Mesothelial cell of epicardium (in vitro differentiated cells): ENCODE data around the gene ORAI2. TPM values are rescaled to one million over a fixed set of nuclear protein-coding genes. Genes with fewer than 3 reads are reported as not detected.
A peak's percentile ranks its signal among the peaks of the same experiment; 100 is the strongest.

ENCODE experiments used
- DNase-seq, 2 experiments: peaks; one replicate each; pipeline ENCODE4 v3.0.0; 2021; ENCODE audit warnings: low spot score in 2 of 2; ENCODE audit not compliant: unreplicated experiment in 2 of 2
- H3K27ac Mint-ChIP-seq: 2 replicates; pipeline ENCODE4 v1.8.0; 2021; ENCODE audit warnings: mixed read lengths
- H3K27me3 Mint-ChIP-seq: 2 replicates; pipeline ENCODE4 v1.8.0; 2021; ENCODE audit warnings: low read depth, mixed read lengths
- H3K36me3 Mint-ChIP-seq: 2 replicates; pipeline ENCODE4 v1.8.0; 2021; ENCODE audit warnings: mixed read lengths
- H3K4me1 Mint-ChIP-seq: 2 replicates; pipeline ENCODE4 v1.8.0; 2021; ENCODE audit warnings: mixed read lengths
- H3K4me3 Mint-ChIP-seq: 2 replicates; pipeline ENCODE4 v1.8.0; 2021; ENCODE audit warnings: mild to moderate bottlenecking, moderate library complexity, mixed read lengths
- H3K9me3 Mint-ChIP-seq: 2 replicates; pipeline ENCODE4 v1.8.0; 2021; ENCODE audit warnings: mixed read lengths
- total RNA-seq: library from RNA; stranded (reverse); gene quantifications from 3 replicates; pipeline ENCODE4 v1.2.1, GENCODE V29; 2021
- TF ChIP-seq, protein P1 (sequence below): fragments of 200-600 bp; sonication (generic); IDR thresholded peaks from one replicate; pipeline ENCODE4 v1.5.0; 2021; ENCODE audit warnings: antibody characterized with exemption; ENCODE audit not compliant: unreplicated experiment

The ORAI2 gene
- total RNA-seq, 1 donor from 2014 or later = 27.9 TPM

GRCh38 chr7:102410918-102411317 is 22.5 kb upstream of the ORAI2 start:
- no peak for DNase-seq
- H3K4me1 Mint-ChIP-seq = no peaks in the 10 kb centered on the region
- no peaks in the 10 kb centered on the region for H3K27me3 Mint-ChIP-seq
- H3K9me3 Mint-ChIP-seq = peaks cover 16% of the 10 kb centered on the region
- TF ChIP-seq, protein P1, sequence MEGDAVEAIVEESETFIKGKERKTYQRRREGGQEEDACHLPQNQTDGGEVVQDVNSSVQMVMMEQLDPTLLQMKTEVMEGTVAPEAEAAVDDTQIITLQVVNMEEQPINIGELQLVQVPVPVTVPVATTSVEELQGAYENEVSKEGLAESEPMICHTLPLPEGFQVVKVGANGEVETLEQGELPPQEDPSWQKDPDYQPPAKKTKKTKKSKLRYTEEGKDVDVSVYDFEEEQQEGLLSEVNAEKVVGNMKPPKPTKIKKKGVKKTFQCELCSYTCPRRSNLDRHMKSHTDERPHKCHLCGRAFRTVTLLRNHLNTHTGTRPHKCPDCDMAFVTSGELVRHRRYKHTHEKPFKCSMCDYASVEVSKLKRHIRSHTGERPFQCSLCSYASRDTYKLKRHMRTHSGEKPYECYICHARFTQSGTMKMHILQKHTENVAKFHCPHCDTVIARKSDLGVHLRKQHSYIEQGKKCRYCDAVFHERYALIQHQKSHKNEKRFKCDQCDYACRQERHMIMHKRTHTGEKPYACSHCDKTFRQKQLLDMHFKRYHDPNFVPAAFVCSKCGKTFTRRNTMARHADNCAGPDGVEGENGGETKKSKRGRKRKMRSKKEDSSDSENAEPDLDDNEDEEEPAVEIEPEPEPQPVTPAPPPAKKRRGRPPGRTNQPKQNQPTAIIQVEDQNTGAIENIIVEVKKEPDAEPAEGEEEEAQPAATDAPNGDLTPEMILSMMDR = no peak
- H3K27ac Mint-ChIP-seq = no peak overlapping the region
- peaks cover 65% of the 10 kb centered on the region for H3K36me3 Mint-ChIP-seq
- no peak overlapping the region for H3K4me3 Mint-ChIP-seq

DNA sequence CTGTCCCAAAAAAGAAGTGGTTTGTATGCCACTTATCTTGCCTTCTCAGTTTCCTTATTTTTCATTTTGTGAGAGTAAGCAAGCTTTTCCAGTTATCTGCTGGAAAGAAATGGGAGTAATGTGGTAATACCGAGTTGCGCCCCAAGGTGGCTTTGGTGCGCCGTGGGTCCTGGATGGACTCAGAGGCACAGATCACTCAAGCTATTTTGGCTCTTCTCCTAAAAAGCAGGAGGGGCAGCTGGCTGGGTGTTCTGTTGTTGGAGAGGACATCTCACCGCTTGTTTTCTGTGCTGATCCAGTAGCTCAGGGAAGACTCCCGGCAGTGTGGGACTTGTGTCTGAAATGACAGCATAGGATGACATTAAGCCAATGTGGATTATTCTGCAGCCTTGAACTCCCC is 20.8 kb upstream of the ORAI2 start:
- DNase-seq = no peak

GRCh38 chr7:102413091-102413490 is 20.3 kb upstream of the ORAI2 start:
- TF ChIP-seq, protein P1 = no peak
- peaks cover 16% of the 10 kb centered on the region for H3K9me3 Mint-ChIP-seq
- no peak overlapping the region for H3K27ac Mint-ChIP-seq
- H3K36me3 Mint-ChIP-seq = peaks cover 61% of the 10 kb centered on the region
- no peaks in the 10 kb centered on the region for H3K27me3 Mint-ChIP-seq
- H3K4me1 Mint-ChIP-seq = no peaks in the 10 kb centered on the region
- DNase-seq = no peak
- H3K4me3 Mint-ChIP-seq = no peak overlapping the region

More for the DNA sequence above, 20.8 kb upstream of the ORAI2 start:
- H3K27ac Mint-ChIP-seq = no peak overlapping the region
- no peaks in the 10 kb centered on the region for H3K4me1 Mint-ChIP-seq
- H3K9me3 Mint-ChIP-seq = peaks cover 16% of the 10 kb centered on the region
- peaks cover 66% of the 10 kb centered on the region for H3K36me3 Mint-ChIP-seq
- TF ChIP-seq, protein P1 = peak; percentile 55
- no peaks in the 10 kb centered on the region for H3K27me3 Mint-ChIP-seq
- H3K4me3 Mint-ChIP-seq = no peak overlapping the region

DNA sequence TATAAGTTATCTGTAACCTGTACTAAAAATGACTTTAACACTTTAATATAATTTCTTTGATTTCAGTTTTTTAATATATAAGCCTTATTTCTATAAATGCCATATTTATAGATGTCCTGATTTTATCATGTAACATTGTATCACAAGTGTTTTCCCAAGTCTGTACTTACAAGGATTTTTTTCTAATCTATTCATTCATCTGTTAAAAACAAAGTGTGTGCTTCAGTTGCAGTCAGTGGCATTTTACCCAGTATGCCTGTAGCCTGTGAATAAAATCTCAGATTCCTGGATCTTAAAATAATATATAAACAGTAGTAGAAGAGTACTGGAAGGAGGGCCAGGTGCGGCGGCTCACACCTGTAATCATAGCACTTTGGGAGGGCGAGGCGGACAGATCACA is 19.8 kb upstream of the ORAI2 start:
- Mint-ChIP-seq H3K4me3 (no peak overlapping the region), H3K9me3 (peaks cover 16% of the 10 kb centered on the region), H3K27me3 (no peaks in the 10 kb centered on the region), H3K36me3 (peaks cover 59% of the 10 kb centered on the region), H3K27ac (no peak overlapping the region), H3K4me1 (no peaks in the 10 kb centered on the region)
- DNase-seq = no peak
- TF ChIP-seq, protein P1 = no peak

- no peak overlapping the region for H3K4me3 Mint-ChIP-seq
- H3K27ac Mint-ChIP-seq = no peak overlapping the region
- TF ChIP-seq, protein P1 = no peak
- H3K4me1 Mint-ChIP-seq = no peaks in the 10 kb centered on the region
- no peak for DNase-seq
- H3K27me3 Mint-ChIP-seq = no peaks in the 10 kb centered on the region
- peaks cover under 1% of the 10 kb centered on the region for H3K9me3 Mint-ChIP-seq
- H3K36me3 Mint-ChIP-seq = peaks cover 46% of the 10 kb centered on the region
Measured at GRCh38 chr7:102415685-102416225, 17.6 kb upstream of the ORAI2 start.

GRCh38 chr7:102416406-102416805 is 17.0 kb upstream of the ORAI2 start:
- no peaks in the 10 kb centered on the region for H3K9me3 Mint-ChIP-seq
- no peak overlapping the region for H3K4me3 Mint-ChIP-seq
- TF ChIP-seq, protein P1 = no peak
- H3K36me3 Mint-ChIP-seq = peaks cover 46% of the 10 kb centered on the region
- H3K27me3 Mint-ChIP-seq = no peaks in the 10 kb centered on the region
- no peak overlapping the region for H3K27ac Mint-ChIP-seq
- no peaks in the 10 kb centered on the region for H3K4me1 Mint-ChIP-seq
- no peak for DNase-seq
